HG03378 (cell line): ENCODE results near the gene RASSF4.
A peak's percentile ranks its signal among the peaks of the same experiment; 100 is the strongest.

ENCODE experiments used
- ATAC-seq: cut with Tn5 transposase; IDR thresholded peaks from one replicate; pipeline ENCODE4 v1.9.1; 2021; ENCODE audit warnings: mild to moderate bottlenecking, moderate library complexity; ENCODE audit not compliant: unreplicated experiment

RASSF4 gene, protein sequence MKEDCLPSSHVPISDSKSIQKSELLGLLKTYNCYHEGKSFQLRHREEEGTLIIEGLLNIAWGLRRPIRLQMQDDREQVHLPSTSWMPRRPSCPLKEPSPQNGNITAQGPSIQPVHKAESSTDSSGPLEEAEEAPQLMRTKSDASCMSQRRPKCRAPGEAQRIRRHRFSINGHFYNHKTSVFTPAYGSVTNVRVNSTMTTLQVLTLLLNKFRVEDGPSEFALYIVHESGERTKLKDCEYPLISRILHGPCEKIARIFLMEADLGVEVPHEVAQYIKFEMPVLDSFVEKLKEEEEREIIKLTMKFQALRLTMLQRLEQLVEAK

DNA sequence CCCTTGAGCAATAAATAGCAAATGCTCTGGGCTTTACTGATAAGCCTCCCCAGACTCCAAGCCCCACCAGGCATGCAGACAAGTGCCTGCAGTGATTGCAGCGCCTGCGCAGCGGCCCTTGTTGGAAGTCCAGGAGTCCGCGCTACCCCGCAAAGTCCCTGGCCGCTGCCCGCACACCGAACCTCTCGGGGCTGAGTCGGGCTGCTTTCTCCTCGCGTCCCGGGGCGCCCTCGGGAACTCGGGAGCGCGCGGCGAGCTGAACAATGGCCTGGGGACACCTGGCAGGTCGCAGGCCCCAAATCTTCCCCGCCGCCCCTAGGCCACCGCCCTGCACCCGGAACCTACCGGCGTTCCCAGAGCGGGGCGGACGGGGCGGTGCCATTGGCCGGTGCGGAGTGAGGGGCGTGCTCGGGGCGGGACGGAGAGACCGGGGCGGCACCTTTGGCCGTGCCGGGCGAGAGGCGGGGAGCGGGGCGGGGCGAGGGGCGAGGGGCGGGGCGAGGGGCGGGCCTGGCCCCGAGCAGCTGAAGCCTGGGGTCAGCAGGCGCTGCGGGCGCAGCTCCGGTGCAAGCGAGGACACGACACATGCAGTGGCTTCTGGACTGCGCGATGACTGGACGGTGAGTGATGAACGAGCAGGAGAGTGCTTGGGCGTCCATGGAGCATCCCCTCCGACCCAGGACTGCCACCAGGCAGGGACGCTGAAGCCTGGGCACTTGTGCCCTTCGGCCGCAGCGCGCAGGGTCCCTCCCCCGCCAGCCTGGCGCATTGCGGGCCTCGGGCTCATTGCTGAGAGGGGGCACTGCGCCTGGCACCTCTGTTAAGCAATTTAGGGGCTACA lies at the start of gene RASSF4:
Gene RASSF4, plus strand, starts transcription at position 556 of the 841 bp plus-strand sequence. CDS start 10,401 bp downstream, outside the sequence.
- ATAC-seq, result peak; percentile 75

DNA sequence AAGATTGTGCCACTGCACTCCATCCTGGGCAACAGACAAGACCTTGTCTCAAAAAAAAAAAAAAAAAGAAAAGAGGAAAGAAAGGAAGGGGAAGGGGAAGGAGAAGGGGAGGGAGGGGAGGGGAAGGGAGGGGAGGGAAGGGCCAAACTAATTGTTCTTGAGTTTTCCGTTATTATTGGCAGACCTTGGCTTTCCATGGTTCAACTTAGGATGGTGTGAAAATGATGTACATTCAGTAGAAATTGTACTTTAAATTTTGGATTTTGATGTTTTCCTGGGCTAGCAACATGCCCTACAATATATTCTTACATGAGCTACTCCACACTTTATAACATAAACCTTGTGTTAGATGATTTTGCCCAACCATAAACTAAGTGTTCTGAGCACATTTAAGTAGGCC lies 49.7 kb upstream of the RASSF4 start:
- ATAC-seq, result no peak

DNA sequence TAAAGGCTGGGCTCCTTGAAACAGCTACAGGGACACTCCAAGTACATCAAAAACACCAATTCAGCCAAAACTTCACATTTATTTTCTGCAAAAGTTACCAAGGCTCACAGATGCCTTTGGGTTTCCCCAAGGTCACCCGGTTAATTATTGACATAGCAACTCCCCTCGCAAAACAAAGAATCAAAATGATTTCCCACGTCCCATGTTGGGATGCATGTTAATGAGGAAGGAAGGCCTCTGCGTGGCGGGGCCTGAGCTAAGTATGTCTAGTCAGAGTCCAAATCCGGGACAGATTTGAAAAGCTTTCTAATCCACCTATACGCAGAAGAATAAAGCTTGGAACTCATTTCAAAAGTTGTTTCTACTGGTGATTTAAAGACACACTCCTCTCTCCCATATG lies 49.0 kb upstream of the RASSF4 start:
- ATAC-seq, result no peak

DNA sequence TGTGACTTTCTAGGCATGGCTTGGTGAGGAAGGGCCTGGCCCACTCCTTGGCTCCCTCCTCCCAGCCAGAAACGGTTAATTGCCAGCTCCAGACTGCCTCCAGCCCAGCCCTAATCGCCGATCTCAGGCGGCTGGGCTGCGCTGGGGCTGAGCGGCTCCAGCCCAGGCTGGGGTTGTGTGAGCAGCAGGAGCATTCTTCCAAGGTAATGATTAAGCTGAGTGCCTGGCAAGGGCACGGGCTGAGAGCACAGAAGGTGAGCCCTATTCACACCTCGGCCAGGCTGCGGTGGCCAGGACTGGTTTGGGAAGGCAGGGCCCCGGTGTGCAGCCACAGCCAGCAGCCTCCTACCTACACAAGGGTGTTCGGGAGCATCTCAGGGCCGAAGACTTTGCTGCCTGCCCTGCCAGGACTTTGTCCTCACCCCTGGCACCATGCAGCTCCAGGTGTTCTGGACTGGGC lies 48.5 kb upstream of the RASSF4 start, which contains the start of gene TMEM72:
Gene TMEM72, plus strand, starts transcription at position 257 of the 460 bp plus-strand sequence. Its CDS starts 176 bp downstream, at position 433.
- ATAC-seq, result no peak

DNA sequence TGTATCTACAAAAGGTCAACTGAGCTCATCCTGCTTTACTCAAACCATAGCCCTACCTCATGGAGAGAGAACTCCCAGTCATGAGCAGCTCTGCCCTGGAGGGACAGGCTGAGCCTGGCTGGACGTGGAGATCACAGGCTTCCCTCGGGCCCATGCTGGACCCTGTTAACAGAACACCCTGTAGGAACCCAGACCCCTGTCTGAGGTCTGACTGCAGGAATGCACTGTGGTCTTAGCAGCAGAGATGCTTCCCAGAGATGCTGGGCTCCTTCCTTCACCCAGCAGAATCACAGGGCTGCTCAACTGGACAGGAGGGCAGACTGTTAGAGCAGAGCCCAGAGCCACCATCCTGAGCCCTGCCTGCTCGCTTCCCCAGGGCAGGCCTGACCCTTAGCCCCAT lies 47.7 kb upstream of the RASSF4 start:
- ATAC-seq, result no peak

DNA sequence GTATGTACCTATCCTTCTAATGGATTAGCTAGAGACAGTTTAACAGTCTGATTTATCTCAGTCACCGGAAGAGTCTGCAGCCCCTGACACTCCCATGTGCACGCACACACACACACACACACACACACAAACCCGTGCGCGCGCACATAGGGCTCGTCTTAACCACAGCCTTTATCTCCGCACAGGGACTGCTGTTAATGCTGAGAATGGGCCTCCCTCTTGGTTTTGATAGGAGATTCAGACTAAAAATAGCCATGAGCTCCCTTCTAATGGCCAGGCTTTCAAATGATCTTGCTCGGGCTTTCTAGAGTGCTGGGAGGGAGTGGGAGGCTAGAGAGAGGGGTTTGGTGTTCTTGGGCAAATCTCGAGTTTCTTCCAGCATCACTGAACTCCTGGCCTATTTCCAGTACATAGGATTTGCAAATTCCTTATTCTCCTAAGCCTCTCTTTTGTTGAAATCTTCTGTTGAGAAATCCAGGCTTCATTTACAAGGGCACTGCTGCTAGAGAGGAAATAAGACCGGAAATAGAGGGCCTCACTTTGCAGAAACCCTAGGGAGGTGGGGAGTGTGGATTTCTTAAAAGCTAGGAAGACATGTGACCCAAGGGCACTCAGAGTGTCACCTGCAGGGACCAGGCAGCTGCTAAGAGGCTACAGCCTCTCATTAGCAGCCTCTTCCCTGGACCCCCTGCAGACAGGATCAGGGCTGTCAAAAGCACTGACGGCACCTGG lies 46.1 kb upstream of the RASSF4 start:
- ATAC-seq, result peak; percentile 56

DNA sequence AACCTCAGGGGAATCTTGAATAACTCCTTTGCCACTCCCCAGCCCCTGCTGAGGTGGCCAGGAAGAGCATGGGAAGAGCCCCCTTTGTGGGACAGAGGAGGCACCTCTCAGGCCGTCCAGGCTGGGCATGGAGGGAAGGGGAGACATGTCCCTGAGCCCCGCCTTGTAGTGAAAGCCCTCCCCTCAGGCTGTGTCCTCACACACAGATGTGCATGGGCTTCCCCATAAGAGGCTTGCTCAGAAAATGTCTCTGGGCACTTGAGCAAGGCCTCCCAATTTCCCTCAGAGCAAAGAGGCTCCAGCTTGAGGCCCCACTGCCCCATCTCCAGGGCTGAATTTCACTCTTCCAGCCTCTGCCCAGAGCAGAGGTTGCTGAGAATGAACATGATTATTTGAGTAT lies 44.7 kb upstream of the RASSF4 start:
- no peak for ATAC-seq

DNA sequence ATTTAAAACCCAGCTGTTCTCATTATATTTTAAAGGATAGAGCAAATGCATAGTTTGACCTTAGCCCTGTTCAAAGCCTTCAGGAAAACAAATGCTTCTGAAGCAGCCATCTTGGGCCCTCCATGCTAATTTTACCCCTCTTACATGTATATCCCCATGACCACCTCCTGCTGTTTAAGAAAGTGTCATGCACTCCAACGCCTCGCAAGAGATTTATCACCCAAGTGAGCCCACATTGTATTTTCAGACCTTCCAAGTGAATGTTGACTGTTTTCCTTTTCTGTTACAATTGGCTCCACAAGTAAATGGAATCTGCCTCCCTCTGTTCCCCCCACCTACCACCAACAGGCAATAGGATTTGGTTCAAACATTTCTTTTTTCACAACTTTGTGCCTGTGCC lies 43.2 kb upstream of the RASSF4 start:
- no peak for ATAC-seq

DNA sequence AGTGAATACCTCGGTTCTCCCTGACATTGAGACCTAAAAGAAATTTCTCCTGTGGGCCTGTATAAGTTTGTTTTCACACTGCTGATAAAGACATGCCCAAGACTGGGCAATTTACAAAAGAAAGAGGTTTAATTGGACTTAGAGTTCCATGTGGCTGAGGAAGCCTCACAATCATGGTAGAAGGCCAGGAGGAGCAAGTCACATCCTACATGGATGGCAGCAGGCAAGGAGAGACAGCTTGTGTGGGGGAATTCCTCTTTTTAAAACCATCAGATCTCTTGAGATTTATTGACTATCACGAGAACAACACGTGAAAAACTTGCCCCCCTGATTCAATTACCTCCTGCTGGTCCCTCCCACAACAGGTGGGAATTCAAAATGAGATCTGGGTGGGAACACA lies 41.8 kb upstream of the RASSF4 start:
- no peak for ATAC-seq

DNA sequence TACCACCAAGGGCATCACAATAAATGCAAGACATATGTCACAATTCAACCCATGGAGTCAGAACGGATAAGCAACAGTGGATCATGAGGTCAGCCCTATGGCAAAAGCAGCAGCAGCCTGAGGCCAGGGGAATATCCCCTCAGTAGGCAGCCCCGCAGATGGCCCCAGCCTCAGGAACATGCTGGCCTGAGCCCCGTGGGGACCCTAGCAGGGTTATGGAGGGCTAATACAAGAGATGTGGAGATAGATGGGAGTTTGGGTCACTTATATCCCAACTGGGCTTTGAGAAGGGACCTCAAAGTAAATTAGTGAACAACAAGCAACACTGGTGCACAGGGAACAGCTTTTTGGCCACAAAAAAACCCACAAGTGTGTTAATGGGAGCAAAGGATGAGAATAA lies 39.4 kb upstream of the RASSF4 start:
- ATAC-seq, result no peak

DNA sequence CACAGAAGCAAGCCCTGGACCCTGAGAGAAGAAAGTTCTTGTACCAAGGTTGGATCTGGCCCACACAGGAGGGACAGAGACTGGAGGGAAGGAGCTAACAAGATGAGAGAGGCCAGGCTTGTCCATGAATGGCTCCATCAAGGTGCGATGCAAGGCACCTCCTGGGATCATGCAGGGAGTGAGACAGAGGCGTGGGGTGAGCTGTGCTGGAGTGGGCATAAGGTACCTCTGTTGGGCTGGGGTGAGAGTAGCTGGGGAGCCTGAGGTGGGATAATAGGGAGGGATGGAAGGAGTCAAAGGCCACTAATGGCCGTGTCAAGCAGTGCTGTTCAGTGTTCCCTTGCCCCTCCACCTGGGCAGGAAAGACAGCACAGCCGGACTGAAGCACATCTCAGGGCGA lies 38.5 kb upstream of the RASSF4 start:
- ATAC-seq, result no peak

DNA sequence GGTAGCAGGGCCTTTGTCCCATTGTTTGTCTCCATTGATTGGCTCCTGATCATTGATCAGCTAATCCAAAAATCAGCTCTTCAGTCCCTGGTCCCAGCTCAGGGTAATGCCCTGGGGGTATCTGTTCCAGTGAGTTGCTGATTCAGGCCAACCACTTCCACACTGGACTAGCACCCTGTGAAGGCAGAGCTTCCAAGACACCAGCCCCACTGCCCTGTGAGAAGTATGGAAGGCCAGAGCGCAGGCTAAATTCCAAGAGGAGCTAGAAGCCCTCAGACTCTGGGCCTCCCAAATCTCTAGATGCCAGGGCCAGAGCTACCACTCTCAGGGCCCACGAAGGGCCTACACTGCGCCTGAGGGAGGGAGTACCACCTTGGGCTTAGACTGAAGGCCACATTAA lies 38.1 kb upstream of the RASSF4 start:
- ATAC-seq, result no peak

DNA sequence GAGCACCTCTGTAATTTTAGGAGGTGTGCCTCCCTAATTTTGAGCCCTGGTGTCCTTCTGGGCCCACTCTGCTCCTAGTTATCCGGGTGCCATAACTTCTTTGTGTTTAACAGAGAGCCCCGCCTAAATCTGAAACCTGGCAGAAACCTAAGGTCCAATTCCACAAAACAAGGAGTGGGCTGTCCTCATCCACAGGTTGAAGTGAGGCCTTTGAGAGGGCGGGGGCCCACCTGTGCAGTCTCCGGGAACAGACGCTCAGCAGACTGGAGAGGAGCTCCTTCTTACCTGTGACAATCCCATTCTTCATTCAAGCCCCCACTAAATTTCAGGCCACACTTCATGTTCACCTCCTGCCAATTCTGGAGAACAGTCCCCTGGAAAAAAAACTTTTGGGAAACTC lies 37.6 kb upstream of the RASSF4 start:
- no peak for ATAC-seq

DNA sequence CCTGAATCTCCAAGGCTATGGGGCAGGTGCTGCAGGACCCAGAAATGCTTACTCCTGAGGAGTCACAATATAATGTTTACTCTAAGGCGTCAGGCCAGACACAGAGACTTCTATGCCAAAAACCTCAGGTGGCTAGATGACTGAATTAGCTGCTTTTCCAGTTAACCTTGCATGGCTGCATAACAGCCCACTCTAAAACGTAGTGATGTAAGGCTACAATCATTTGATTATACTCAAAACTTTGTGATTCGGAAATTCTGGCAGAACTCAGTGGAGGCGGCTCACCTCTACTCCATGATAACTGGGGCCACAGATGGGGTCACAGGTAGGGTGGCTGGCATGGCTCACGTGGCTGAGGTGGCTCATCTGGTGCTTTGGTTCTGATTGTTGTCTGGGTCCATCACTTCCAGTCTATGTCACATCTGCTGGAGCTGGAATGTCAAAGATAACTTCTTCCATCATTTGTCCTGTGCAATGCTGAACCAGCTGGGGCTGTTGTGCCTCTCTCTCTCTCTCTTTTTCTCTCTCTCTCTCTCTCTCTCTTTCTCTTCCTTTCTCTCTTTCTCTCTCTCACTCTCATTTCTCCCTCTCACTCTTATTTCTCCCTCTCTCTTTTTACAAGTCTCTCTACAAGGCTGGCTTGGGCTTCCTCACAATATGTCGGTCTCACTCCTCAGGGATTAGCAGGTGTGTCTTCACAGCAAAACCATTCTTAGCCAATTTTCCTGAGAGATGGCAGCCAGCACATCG lies 36.6 kb upstream of the RASSF4 start:
- no peak for ATAC-seq

DNA sequence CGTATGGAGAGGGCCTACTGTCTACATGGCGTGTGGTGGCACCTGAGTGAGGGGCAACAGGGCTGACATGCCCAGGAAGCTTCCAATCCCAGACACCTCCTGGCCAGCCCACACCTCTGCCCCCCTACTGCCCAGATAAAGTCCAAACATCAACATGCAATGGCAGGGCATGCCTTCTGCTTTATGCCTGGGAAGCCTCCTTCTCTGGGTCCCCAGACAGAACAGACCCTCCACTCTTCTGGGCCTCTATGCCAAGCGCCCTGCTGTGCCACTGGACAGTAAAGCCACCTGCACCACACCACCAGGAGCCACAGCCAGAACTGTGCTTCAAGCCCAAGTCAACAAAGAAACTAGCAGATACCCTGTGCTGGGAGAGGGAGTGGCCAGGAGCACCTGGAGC lies 36.0 kb upstream of the RASSF4 start:
- no peak for ATAC-seq

DNA sequence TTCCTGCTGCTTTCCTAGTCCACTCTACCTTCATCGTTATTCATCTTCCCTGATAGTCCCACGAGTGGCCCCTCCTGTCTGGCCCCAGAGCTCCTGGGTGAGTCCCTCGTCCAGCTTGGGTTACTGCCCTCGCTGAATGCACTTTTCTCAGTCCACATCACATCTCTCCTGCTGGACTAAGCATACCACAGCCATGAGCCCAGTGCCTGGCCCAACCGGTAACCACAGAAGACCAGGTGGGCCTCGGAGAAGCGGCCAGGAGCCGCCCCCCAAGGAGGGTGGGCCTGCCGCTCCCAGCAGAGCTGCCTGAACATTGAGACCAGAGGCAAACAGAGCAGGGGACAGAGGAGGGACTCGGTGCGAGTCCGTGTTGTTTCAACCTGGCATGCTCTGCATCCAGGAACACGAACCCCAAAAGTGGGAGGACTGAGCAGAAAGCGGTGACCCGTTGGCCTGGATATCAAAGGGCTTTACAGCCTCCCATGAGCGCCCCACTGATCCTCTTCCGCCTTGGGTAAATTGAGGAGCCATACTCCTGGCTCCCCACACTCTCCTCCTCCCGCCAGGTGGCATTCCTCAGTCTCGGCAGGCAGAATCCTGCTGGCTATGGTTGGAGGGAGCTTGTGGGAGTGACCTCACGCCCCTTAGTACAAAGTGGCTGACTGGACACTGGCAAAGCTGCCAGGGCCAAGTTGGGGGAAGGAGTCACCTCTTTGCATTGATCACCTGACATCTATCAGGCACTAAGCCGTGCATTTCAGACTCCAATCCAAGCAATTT lies 35.2 kb upstream of the RASSF4 start:
- no peak for ATAC-seq

DNA sequence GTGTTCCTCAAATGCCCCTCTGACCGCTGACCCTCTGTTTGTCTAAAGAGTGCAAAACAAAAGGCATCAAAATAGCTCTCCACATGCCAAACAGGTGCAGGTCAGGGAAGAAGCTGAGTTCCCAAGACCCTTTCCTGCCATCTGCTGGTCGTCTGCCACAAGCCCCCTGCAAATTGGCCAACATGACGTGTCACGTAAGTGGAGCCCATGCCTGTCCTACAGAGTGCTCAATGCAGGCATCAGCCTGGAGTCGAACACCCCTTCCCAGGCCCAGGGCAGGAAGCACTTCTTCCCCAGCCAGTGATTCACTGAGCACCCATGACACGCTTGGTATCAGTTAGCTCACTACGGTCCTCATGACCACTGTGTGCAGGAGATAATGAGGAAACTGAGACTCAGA lies 34.4 kb upstream of the RASSF4 start:
- no peak for ATAC-seq

DNA sequence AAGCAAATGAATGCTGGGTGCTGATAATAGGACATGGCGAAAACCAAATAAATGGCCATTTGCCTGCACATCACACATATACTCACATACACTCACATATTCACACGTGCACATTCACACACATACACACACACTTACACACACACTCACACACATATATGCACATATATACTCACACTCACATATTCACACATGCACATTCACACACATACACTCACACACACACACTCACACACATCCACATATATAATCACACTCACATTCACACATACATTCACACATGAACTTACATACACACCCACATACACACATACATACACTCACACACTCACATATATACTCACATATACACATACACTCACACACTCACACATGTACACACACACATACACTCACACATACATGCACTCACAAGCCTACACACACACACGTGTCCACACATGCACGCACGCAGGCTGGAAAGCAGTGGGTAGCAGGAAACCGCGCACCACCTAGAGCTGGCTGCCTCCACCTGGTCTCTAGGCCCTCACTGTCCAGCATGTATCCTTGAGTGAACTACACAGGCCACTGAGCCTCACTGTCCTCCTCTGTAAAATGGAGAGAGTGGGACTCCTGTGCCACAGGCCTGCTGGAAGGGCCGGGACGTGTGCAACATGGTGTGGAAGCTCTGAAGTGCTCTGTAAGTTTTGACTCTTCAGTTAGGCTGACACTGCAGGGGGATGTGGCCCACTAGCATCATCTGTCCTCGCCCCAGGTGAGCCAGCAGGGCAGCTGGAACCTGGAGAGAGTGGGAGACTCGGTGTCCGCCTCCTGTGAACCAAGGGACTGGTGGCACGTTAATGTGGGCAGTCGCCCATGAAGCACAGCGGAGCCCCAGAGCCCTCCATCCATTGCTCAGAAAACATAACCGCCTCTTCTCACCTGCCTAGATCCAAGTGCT lies 33.5 kb upstream of the RASSF4 start:
- no peak for ATAC-seq
